ENCODE data around the gene PRKN.

GRCh38 chr6:161984713-161985112 lies 742.9 kb downstream of the PRKN start:
- TF ChIP-seq, protein P1, sequence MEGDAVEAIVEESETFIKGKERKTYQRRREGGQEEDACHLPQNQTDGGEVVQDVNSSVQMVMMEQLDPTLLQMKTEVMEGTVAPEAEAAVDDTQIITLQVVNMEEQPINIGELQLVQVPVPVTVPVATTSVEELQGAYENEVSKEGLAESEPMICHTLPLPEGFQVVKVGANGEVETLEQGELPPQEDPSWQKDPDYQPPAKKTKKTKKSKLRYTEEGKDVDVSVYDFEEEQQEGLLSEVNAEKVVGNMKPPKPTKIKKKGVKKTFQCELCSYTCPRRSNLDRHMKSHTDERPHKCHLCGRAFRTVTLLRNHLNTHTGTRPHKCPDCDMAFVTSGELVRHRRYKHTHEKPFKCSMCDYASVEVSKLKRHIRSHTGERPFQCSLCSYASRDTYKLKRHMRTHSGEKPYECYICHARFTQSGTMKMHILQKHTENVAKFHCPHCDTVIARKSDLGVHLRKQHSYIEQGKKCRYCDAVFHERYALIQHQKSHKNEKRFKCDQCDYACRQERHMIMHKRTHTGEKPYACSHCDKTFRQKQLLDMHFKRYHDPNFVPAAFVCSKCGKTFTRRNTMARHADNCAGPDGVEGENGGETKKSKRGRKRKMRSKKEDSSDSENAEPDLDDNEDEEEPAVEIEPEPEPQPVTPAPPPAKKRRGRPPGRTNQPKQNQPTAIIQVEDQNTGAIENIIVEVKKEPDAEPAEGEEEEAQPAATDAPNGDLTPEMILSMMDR (IDR thresholded peaks at IDR 0.05; ENCODE audit: insufficient read depth, low read length) = no peak
- no peak for TF ChIP-seq GABPA (IDR thresholded peaks at IDR 0.05; ENCODE audit: low read depth)
